ENCODE data around the gene VN1R2. TPM values are rescaled to one million over a fixed set of nuclear protein-coding genes. Genes with fewer than 3 reads are reported as not detected.
"Not testable (repeated sequence)": the region's sequence is repeated elsewhere in the genome, so short reads cannot be mapped to it uniquely, and the experiment has no call there.

Gene VN1R2, protein sequence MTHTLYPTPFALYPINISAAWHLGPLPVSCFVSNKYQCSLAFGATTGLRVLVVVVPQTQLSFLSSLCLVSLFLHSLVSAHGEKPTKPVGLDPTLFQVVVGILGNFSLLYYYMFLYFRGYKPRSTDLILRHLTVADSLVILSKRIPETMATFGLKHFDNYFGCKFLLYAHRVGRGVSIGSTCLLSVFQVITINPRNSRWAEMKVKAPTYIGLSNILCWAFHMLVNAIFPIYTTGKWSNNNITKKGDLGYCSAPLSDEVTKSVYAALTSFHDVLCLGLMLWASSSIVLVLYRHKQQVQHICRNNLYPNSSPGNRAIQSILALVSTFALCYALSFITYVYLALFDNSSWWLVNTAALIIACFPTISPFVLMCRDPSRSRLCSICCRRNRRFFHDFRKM
- not detected for total RNA-seq

DNA sequence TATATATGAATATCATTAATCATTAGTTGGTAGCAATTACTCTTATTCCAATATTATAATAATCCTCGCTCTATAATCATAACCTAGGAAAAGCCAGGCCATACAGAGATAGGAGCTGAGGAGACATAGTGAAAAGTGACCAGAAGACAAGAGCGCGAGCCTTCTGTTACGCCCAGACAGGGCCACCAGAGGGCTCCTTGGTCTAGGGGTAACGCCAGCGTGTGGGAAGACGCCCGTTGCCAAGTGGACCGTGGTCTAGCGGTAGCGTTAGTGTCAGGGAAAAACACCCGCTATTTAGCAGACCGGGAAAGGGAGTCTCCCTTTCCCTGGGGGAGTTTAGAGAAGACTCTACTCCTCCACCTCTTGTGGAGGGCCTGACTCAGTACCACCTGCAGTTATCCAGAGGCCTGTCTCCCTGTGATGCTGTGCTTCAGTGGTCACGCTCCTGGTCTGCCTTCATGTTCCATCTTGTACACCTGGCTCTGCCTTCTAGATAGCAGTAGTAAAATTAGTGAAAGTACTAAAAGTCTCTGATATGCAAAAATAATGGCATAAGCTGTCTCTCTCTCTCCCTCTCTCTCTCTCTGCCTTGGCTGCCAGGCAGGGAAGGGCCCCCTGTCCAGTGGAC, at the start of gene VN1R2:
Gene VN1R2, plus strand, starts transcription at position 578 of the 628 bp plus-strand sequence. CDS start 84 bp downstream, outside the sequence.
- Mint-ChIP-seq H3K4me1 (ENCODE audit: low read depth) (peaks cover 11% of the 10 kb centered on the region), H3K36me3 (ENCODE audit: low read depth) (peaks cover 19% of the 10 kb centered on the region), H3K9me3 (ENCODE audit: insufficient read depth) (peaks cover 32% of the 10 kb centered on the region)
- POLR2A ChIA-PET; CTCF ChIA-PET; H3K27ac Mint-ChIP-seq; H3K4me3 Mint-ChIP-seq; ATAC-seq; H3K27me3 Mint-ChIP-seq (ENCODE audit: low read depth); DNase-seq: not testable (repeated sequence)

DNA sequence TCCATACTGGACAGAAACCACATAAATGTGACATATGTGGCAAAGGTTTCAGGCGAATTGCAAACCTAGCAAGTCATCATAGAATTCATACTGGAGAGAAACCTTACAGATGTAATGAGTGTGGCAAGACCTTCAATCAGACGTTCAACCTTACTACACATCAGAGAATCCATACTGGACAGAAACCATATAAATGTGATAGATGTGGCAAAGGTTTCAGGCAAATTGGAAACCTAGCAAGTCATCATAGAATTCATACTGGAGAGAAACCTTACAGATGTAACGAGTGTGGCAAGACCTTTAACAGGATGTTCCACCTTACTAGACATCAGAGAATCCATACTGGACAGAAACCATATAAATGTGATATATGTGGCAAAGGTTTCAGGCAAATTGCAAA, 46.5 kb upstream of the VN1R2 start:
- H3K27me3 Mint-ChIP-seq (ENCODE audit: low read depth); POLR2A ChIA-PET; H3K27ac Mint-ChIP-seq; H3K4me1 Mint-ChIP-seq (ENCODE audit: low read depth); H3K4me3 Mint-ChIP-seq; CTCF ChIA-PET; ATAC-seq; DNase-seq: not testable (repeated sequence)
- H3K9me3 Mint-ChIP-seq (ENCODE audit: insufficient read depth), result peaks cover 59% of the 10 kb centered on the region
- H3K36me3 Mint-ChIP-seq (ENCODE audit: low read depth), result peaks cover 70% of the 10 kb centered on the region

DNA sequence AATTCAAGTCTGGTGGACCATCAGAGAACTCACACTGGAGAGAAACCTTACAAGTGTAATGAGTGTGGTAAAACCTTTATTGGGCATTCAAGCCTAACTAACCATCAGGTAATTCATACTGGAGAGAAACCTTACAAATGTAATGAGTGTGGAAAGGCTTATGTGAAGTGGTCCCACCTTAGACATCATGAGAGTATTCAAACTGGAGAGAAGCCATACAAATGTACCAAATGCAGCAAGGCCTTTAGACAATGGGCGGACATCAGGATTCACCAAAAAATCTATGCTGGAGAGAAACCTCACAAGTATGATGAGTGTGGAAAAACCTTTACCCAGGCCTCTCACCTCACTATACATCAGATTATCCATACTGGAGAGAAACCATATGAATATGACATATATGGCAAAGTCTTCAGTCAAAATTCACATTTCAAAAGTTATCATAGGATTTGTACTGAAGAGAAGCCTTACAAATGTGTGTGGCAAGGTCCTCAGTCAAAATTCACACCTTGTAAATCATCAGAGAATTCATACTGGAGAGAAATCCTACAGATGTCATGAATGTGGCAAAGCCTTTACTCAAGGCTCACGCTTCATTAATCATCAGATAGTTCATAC, 45.3 kb upstream of the VN1R2 start:
- DNase-seq (no peak), ATAC-seq (no peak)
- Mint-ChIP-seq H3K27ac (no peak overlapping the region), H3K36me3 (ENCODE audit: low read depth) (peaks cover 59% of the 10 kb centered on the region), H3K27me3 (ENCODE audit: low read depth) (no peaks in the 10 kb centered on the region), H3K9me3 (ENCODE audit: insufficient read depth) (peaks cover 65% of the 10 kb centered on the region), H3K4me3 (no peak overlapping the region), H3K4me1 (ENCODE audit: low read depth) (no peaks in the 10 kb centered on the region)
- CTCF ChIA-PET, result no interaction called here
- POLR2A ChIA-PET, result no interaction called here

- H3K9me3 Mint-ChIP-seq (ENCODE audit: insufficient read depth), result peaks cover 31% of the 10 kb centered on the region
- H3K27me3 Mint-ChIP-seq (ENCODE audit: low read depth); CTCF ChIA-PET; H3K36me3 Mint-ChIP-seq (ENCODE audit: low read depth); H3K4me3 Mint-ChIP-seq; H3K4me1 Mint-ChIP-seq (ENCODE audit: low read depth); POLR2A ChIA-PET; DNase-seq; H3K27ac Mint-ChIP-seq; ATAC-seq: not testable (repeated sequence)
Observed at GRCh38 chr19:53222716-53223115, 35.4 kb upstream of the VN1R2 start.

GRCh38 chr19:53224606-53225005, 33.5 kb upstream of the VN1R2 start:
- Mint-ChIP-seq H3K4me3 (no peak overlapping the region), H3K27me3 (ENCODE audit: low read depth) (no peaks in the 10 kb centered on the region), H3K27ac (no peak overlapping the region), H3K4me1 (ENCODE audit: low read depth) (no peaks in the 10 kb centered on the region), H3K9me3 (ENCODE audit: insufficient read depth) (peaks cover 31% of the 10 kb centered on the region), H3K36me3 (ENCODE audit: low read depth) (peaks cover 5% of the 10 kb centered on the region)
- ATAC-seq, result no peak
- DNase-seq, result no peak
- POLR2A ChIA-PET, result no interaction called here
- CTCF ChIA-PET, result no interaction called here

- Mint-ChIP-seq H3K4me1 (ENCODE audit: low read depth) (no peaks in the 10 kb centered on the region), H3K27ac (no peak overlapping the region), H3K27me3 (ENCODE audit: low read depth) (no peaks in the 10 kb centered on the region), H3K4me3 (no peak overlapping the region), H3K9me3 (ENCODE audit: insufficient read depth) (peaks cover 51% of the 10 kb centered on the region), H3K36me3 (ENCODE audit: low read depth) (peaks cover 28% of the 10 kb centered on the region)
- CTCF ChIA-PET, result no interaction called here
- POLR2A ChIA-PET, result no interaction called here
- ATAC-seq, result no peak
- no peak for DNase-seq
Observed at GRCh38 chr19:53237114-53237777, 20.8 kb upstream of the VN1R2 start.

GRCh38 chr19:53246498-53246897, 11.6 kb upstream of the VN1R2 start:
- ATAC-seq, result no peak
- H3K27me3 Mint-ChIP-seq (ENCODE audit: low read depth), result no peaks in the 10 kb centered on the region
- CTCF ChIA-PET, result no interaction called here

GRCh38 chr19:53254411-53255341, 3.4 kb upstream of the VN1R2 start, which contains the start of gene ZNF677:
Gene ZNF677, minus strand, starts transcription at chr19:53254873. Its CDS starts 3,323 bp downstream, at chr19:53251550.
- H3K27me3 Mint-ChIP-seq (ENCODE audit: low read depth), result no peaks in the 10 kb centered on the region
- peaks cover 49% of the 10 kb centered on the region for H3K9me3 Mint-ChIP-seq (ENCODE audit: insufficient read depth)
- peak; percentile 100 for ATAC-seq
- ChIA-PET CTCF (interaction anchor here (1.0 kb wide), 1 partner anchor 59 kb away, joined by 3 read pairs; no protein-coding TSS in a partner anchor), POLR2A (no interaction called here)
- peak within 1 kb of the TSS; percentile 85 for H3K4me3 Mint-ChIP-seq
- H3K36me3 Mint-ChIP-seq (ENCODE audit: low read depth), result peaks cover 41% of the 10 kb centered on the region
- DNase-seq, result peak; percentile 91
- peaks cover 11% of the 10 kb centered on the region for H3K4me1 Mint-ChIP-seq (ENCODE audit: low read depth)
- peak within 1 kb of the TSS; percentile 74 for H3K27ac Mint-ChIP-seq

More at GRCh38 chr19:53246498-53246897, 11.6 kb upstream of the VN1R2 start:
- POLR2A ChIA-PET, result no interaction called here
- H3K27ac Mint-ChIP-seq, result no peak overlapping the region
- H3K36me3 Mint-ChIP-seq (ENCODE audit: low read depth), result peaks cover 31% of the 10 kb centered on the region
- no peaks in the 10 kb centered on the region for H3K4me1 Mint-ChIP-seq (ENCODE audit: low read depth)
- no peak overlapping the region for H3K4me3 Mint-ChIP-seq
- H3K9me3 Mint-ChIP-seq (ENCODE audit: insufficient read depth), result peaks cover 64% of the 10 kb centered on the region
- DNase-seq, result no peak

DNA sequence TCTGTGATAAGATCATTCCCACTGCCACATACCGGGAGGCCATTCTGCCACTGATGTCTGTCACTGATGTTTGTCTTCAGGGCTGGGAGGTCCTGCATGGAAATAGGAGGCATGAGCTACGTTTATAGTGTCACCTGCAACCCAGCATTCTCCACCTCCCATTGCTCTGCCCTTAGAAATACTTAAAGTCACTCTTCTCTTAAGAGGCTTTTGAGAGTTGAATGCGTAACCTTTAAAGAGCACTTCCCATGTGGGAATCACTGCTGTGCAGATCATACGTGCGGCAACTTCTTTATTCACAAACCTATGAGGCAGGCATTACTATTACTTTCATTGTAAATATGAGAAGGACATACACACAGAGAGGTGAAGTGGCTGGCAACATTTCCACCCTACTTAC, 9.5 kb downstream of the VN1R2 start, which contains the start of gene VN1R4:
Gene VN1R4, minus strand, starts transcription at position 101 of the 400 bp plus-strand sequence. Its CDS starts 58 bp downstream, at position 43.
- H3K36me3 Mint-ChIP-seq (ENCODE audit: low read depth); H3K27ac Mint-ChIP-seq; ATAC-seq; H3K4me3 Mint-ChIP-seq; DNase-seq; CTCF ChIA-PET; H3K4me1 Mint-ChIP-seq (ENCODE audit: low read depth); POLR2A ChIA-PET; H3K27me3 Mint-ChIP-seq (ENCODE audit: low read depth): not testable (repeated sequence)
- H3K9me3 Mint-ChIP-seq (ENCODE audit: insufficient read depth), result peaks cover 28% of the 10 kb centered on the region

- H3K4me3 Mint-ChIP-seq; H3K27ac Mint-ChIP-seq; DNase-seq; H3K4me1 Mint-ChIP-seq (ENCODE audit: low read depth); POLR2A ChIA-PET; H3K27me3 Mint-ChIP-seq (ENCODE audit: low read depth); CTCF ChIA-PET; H3K36me3 Mint-ChIP-seq (ENCODE audit: low read depth); ATAC-seq: not testable (repeated sequence)
- H3K9me3 Mint-ChIP-seq (ENCODE audit: insufficient read depth), result peaks cover 27% of the 10 kb centered on the region
Observed at GRCh38 chr19:53269861-53270260, 11.8 kb downstream of the VN1R2 start.

GRCh38 chr19:53272044-53272443, 14.0 kb downstream of the VN1R2 start:
- DNase-seq (no peak), ATAC-seq (no peak)
- Mint-ChIP-seq H3K27me3 (ENCODE audit: low read depth) (no peaks in the 10 kb centered on the region), H3K27ac (no peak overlapping the region), H3K4me3 (no peak overlapping the region), H3K9me3 (ENCODE audit: insufficient read depth) (peaks cover 22% of the 10 kb centered on the region), H3K36me3 (ENCODE audit: low read depth) (no peaks in the 10 kb centered on the region), H3K4me1 (ENCODE audit: low read depth) (no peaks in the 10 kb centered on the region)
- POLR2A ChIA-PET, result no interaction called here
- CTCF ChIA-PET, result no interaction called here

All from activated CD8-positive, alpha-beta T cell treated with anti-CD3 and anti-CD28 coated beads, Interleukin-2, amount 10 ng/mL, durations not matched to agents 7 days and 5 days (primary cell).